Panc1 (cell line): ENCODE measurements around the gene IFNA17. TPM values are rescaled to one million over a fixed set of nuclear protein-coding genes. Genes with fewer than 3 reads are reported as not detected.

Source experiments
- ATAC-seq: fragments of 200-7000 bp; cut with Tn5 transposase; 2 replicates; pipeline ENCODE4 v1.9.1; 2020; ENCODE audit warnings: mild to moderate bottlenecking, moderate library complexity
- Bru-seq: library from RNA; stranded (reverse); fragments of 400-500 nt; gene quantifications from one replicate; lab custom pipeline; 2021; lab: Mats Ljungman, UMichigan
- BruChase-seq, 2 experiments: library from RNA; stranded (reverse); fragments of 400-500 nt; gene quantifications; one replicate each; lab custom pipeline; 2021; lab: Mats Ljungman, UMichigan
- BruUV-seq: library from RNA; stranded (reverse); fragments of 400-500 nt; replicated peaks from 2 replicates; lab custom pipeline; 2021; lab: Mats Ljungman, UMichigan
- CTCF ChIA-PET: fragments of 300-600 bp; sonication (Branson Sonifier 250); formaldehyde crosslinking; loops from one replicate; lab custom pipeline; 2022; ENCODE audit warnings: antibody characterized with exemption; lab: Charles Lee
- POLR2A ChIA-PET: fragments of 300-600 bp; sonication (Branson Sonifier 250); formaldehyde crosslinking; loops from one replicate; lab custom pipeline; 2022; ENCODE audit warnings: antibody characterized with exemption; lab: Charles Lee
- DNase-seq: peaks from one replicate; pipeline ENCODE4 v3.0.0-alpha.2; 2010; ENCODE audit warnings: low read depth, low spot score
- H3K27ac ChIP-seq: 2 replicates; pipeline ENCODE4 v1.5.1; 2011; ENCODE audit warnings: mild to moderate bottlenecking, low read length, inconsistent platforms
- H3K27me3 ChIP-seq: fragments of 200-500 bp; sonication (Bioruptor generic); 2 replicates; pipeline ENCODE4 v1.6.0; 2014; ENCODE audit warnings: low read length, inconsistent platforms; ENCODE audit not compliant: control insufficient read depth, insufficient read depth
- H3K36me3 ChIP-seq: fragments of 200-500 bp; sonication (Bioruptor generic); 2 replicates; pipeline ENCODE4 v1.5.1; 2014; ENCODE audit warnings: inconsistent platforms, mild to moderate bottlenecking, low read length, moderate library complexity; ENCODE audit not compliant: control insufficient read depth, insufficient read depth
- H3K4me1 ChIP-seq: 2 replicates; pipeline ENCODE4 v1.5.1; 2011; ENCODE audit warnings: inconsistent platforms, mild to moderate bottlenecking, low read length, moderate library complexity; ENCODE audit not compliant: control insufficient read depth, insufficient read depth
- H3K4me3 ChIP-seq, 2 experiments: 2 replicates each; pipeline ENCODE4 v1.5.1; 2011 to 2012; ENCODE audit warnings: low read depth in 2 of 2, low read length in 2 of 2, mild to moderate bottlenecking in 2 of 2, inconsistent platforms in 1 of 2, moderate library complexity in 1 of 2
- H3K9me3 ChIP-seq: fragments of 200-500 bp; sonication (Bioruptor generic); 2 replicates; pipeline ENCODE4 v1.5.1; 2014; ENCODE audit warnings: low read depth, mild to moderate bottlenecking, inconsistent platforms, low read length, moderate library complexity; ENCODE audit not compliant: control insufficient read depth, insufficient read depth
- CTCF ChIP-seq: fragments of 450-650 bp; IDR thresholded peaks from 2 replicates; pipeline ENCODE4 v1.5.1; 2017; ENCODE audit warnings: mild to moderate bottlenecking
- POLR2AphosphoS5 ChIP-seq: IDR thresholded peaks from 2 replicates; pipeline ENCODE4 v1.6.1; 2012; ENCODE audit warnings: mild to moderate bottlenecking, low read depth, low read length, moderate library complexity
- REST ChIP-seq, 2 experiments: IDR thresholded peaks; 2 replicates each; pipeline ENCODE4 v1.6.1; 2011 to 2012; ENCODE audit warnings: low read depth in 2 of 2, control low read depth in 1 of 2, low read length in 1 of 2, mild to moderate bottlenecking in 1 of 2, moderate library complexity in 1 of 2; ENCODE audit not compliant: insufficient read depth in 1 of 2
- SIN3A ChIP-seq: IDR thresholded peaks from 2 replicates; pipeline ENCODE4 v1.6.1; 2012; ENCODE audit warnings: low read depth, mild to moderate bottlenecking, low read length, moderate library complexity, borderline replicate concordance; ENCODE audit not compliant: insufficient read depth
- TCF7L2 ChIP-seq: IDR thresholded peaks from 2 replicates; pipeline ENCODE4 v1.6.1; 2011; ENCODE audit warnings: mild to moderate bottlenecking, low read depth, low read length, inconsistent platforms
- in situ Hi-C: cut with HindIII; loops from 2 replicates; pipeline ENCODE4 v1.10.0; 2016; ENCODE audit warnings: low sequenced_read_pairs, low pct_unique_long_range_greater_than_20kb
- intact Hi-C: fragments of 100-400 bp; cut with micrococcal nuclease; formaldehyde crosslinking; loops from one replicate; pipeline ENCODE4 v1.10.0; 2022; ENCODE audit not compliant: unreplicated experiment
- long read RNA-seq: library from polyadenylated mRNA; unstranded; transcript quantifications from one replicate; pipeline ENCODE4 v2.0.0, GENCODE V29; 2021; ENCODE audit not compliant: unreplicated experiment
- polyA plus RNA-seq: library from polyadenylated mRNA; unstranded; fragments of >200 nt; gene quantifications from one replicate; pipeline ENCODE4 v1.2.1, GENCODE V29; 2012; ENCODE audit warnings: missing spikeins; ENCODE audit not compliant: insufficient read length
- total RNA-seq: library from RNA; stranded (reverse); gene quantifications from one replicate; pipeline ENCODE4 v1.2.1, GENCODE V29; 2021; ENCODE audit not compliant: unreplicated experiment

Gene IFNA17
- total RNA-seq (not detected), Bru-seq, nascent RNA (not detected), BruChase-seq, experiment 1, labeled RNA remaining after a 2-hour chase (not detected), BruChase-seq, experiment 2, labeled RNA remaining after a 6-hour chase (not detected)
- polyA plus RNA-seq, result not detected
- long read RNA-seq, result 0 reads

- DNase-seq (no peak), ATAC-seq (no peak)
- ChIA-PET POLR2A (no interaction called here), CTCF (no interaction called here)
- no peak within 1 kb of the TSS for H3K4me3 ChIP-seq
- no peaks in the 10 kb centered on the region for H3K4me1 ChIP-seq
- intact Hi-C loops (no loop called here), in situ Hi-C loops (no loop called here)
- TF ChIP-seq REST (IDR thresholded peaks at IDR 0.05; ENCODE audit: insufficient read depth in 1 of 2, low read depth in 2 of 2, low read length in 1 of 2) (no peak), SIN3A (no peak), POLR2AphosphoS5 (no peak), CTCF (no peak), TCF7L2 (no peak)
- no TSS peak for BruUV-seq
- no peaks in the 10 kb centered on the region for H3K36me3 ChIP-seq
- no peaks in the 10 kb centered on the region for H3K9me3 ChIP-seq
- no peaks in the 10 kb centered on the region for H3K27me3 ChIP-seq
- H3K27ac ChIP-seq, result no peak within 1 kb of the TSS
Observed at GRCh38 chr9:21228122-21228521, at the start of gene IFNA17. Gene IFNA17, minus strand, starts transcription at chr9:21228222. Its CDS starts 49 bp downstream, at chr9:21228173.

GRCh38 chr9:21268347-21268657 lies 40.3 kb upstream of the IFNA17 start:
- ATAC-seq, result no peak
- no peaks in the 10 kb centered on the region for H3K4me1 ChIP-seq
- H3K27me3 ChIP-seq, result no peaks in the 10 kb centered on the region
- ChIA-PET CTCF (no interaction called here), POLR2A (no interaction called here)
- TF ChIP-seq SIN3A (no peak), CTCF (no peak), TCF7L2 (no peak), POLR2AphosphoS5 (no peak), REST (IDR thresholded peaks at IDR 0.05; ENCODE audit: insufficient read depth in 1 of 2, low read depth in 2 of 2, low read length in 1 of 2) (no peak)
- intact Hi-C loops, result no loop called here
- H3K9me3 ChIP-seq, result no peaks in the 10 kb centered on the region
- no TSS peak for BruUV-seq
- H3K36me3 ChIP-seq, result no peaks in the 10 kb centered on the region
- no peak overlapping the region for H3K27ac ChIP-seq
- no peak overlapping the region for H3K4me3 ChIP-seq
- in situ Hi-C loops, result no loop called here
- DNase-seq, result no peak
